DMS53 (cell line): Measurements from ENCODE around the gene ALDH3B1.

Source experiments
- DNase-seq: peaks from one replicate; lab custom pipeline; 2025; lab: John Stamatoyannopoulos, UW

ALDH3B1 gene

GRCh38 chr11:68013611-68014156 is 3.6 kb downstream of the ALDH3B1 start:
- DNase-seq = no peak

- DNase-seq = peak; percentile 75
Observed at GRCh38 chr11:68014157-68014946, 4.2 kb downstream of the ALDH3B1 start.

- no peak for DNase-seq
Observed at GRCh38 chr11:68014947-68015447, 4.9 kb downstream of the ALDH3B1 start.

- no peak for DNase-seq
Observed at GRCh38 chr11:68015467-68015866, 5.3 kb downstream of the ALDH3B1 start.

GRCh38 chr11:68016161-68016903 is 6.2 kb downstream of the ALDH3B1 start:
- peak; percentile 49 for DNase-seq

GRCh38 chr11:68016904-68017817 is 7.0 kb downstream of the ALDH3B1 start:
- no peak for DNase-seq

- DNase-seq = no peak
Observed at GRCh38 chr11:68017980-68018729, 8.0 kb downstream of the ALDH3B1 start.

GRCh38 chr11:68018730-68019190 is 8.6 kb downstream of the ALDH3B1 start:
- DNase-seq = no peak

GRCh38 chr11:68019486-68019885 is 9.4 kb downstream of the ALDH3B1 start:
- no peak for DNase-seq

- DNase-seq = peak; percentile 49
Observed at GRCh38 chr11:68020575-68020974, 10.4 kb downstream of the ALDH3B1 start.

GRCh38 chr11:68021167-68021787 is 11.2 kb downstream of the ALDH3B1 start:
- peak; percentile 86 for DNase-seq

GRCh38 chr11:68022531-68022930 is 12.4 kb downstream of the ALDH3B1 start:
- no peak for DNase-seq

GRCh38 chr11:68024508-68024907 is 14.4 kb downstream of the ALDH3B1 start:
- DNase-seq = no peak

- peak; percentile 41 for DNase-seq
Observed at GRCh38 chr11:68025047-68025446, 14.9 kb downstream of the ALDH3B1 start.

GRCh38 chr11:68026391-68027105 is 16.4 kb downstream of the ALDH3B1 start:
- DNase-seq = peak; percentile 88

GRCh38 chr11:68027667-68028066 is 17.5 kb downstream of the ALDH3B1 start:
- DNase-seq = no peak

GRCh38 chr11:68028802-68029545 is 18.8 kb downstream of the ALDH3B1 start:
- no peak for DNase-seq

- peak; percentile 100 for DNase-seq
Observed at GRCh38 chr11:68030318-68031143, 20.4 kb downstream of the ALDH3B1 start, which contains the start of gene NDUFS8. TSS of gene NDUFS8 (plus strand) at chr11:68030681. CDS start at chr11:68032152, 1,471 bp downstream.
